Measurements from ENCODE around the gene VPS18.

GRCh38 chr15:40927495-40927872 is 33.2 kb downstream of the VPS18 start:
- TF ChIP-seq EZH2 (IDR thresholded peaks at IDR 0.05; ENCODE audit: insufficient read depth, low read length) (peak; percentile 7), CTCF (IDR thresholded peaks at IDR 0.05; ENCODE audit: insufficient read depth, low read depth, low read length) (no peak)

Measured in astrocyte (in vitro differentiated cells and primary cell).